B cell (primary cell): ENCODE measurements around the gene PP2D1. TPM values are rescaled to one million over a fixed set of nuclear protein-coding genes. Genes with fewer than 3 reads are reported as not detected.

Experiments used
- ATAC-seq: fragments of 200-7000 bp; cut with Tn5 transposase; one replicate; pipeline ENCODE4 v1.10.0; 2021; ENCODE audit warnings: low read depth, mild to moderate bottlenecking, moderate number of reproducible peaks, moderate library complexity
- CTCF ChIA-PET: fragments of 350-600 bp; sonication (Branson Sonifier 250); formaldehyde crosslinking; loops from one replicate; lab custom pipeline; 2021; ENCODE audit warnings: antibody characterized with exemption, inconsistent platforms; lab: Charles Lee
- POLR2A ChIA-PET: fragments of 350-600 bp; sonication (Branson Sonifier 250); formaldehyde crosslinking; loops from one replicate; lab custom pipeline; 2021; ENCODE audit warnings: antibody characterized with exemption; lab: Charles Lee
- DNase-seq: peaks from one replicate; pipeline ENCODE4 v3.0.0; 2013
- H2AFZ ChIP-seq: 2 replicates; pipeline ENCODE4 v1.6.1; 2012; ENCODE audit warnings: mild to moderate bottlenecking, low read depth, low read length; ENCODE audit not compliant: insufficient read depth, poor library complexity, severe bottlenecking
- H3K27ac ChIP-seq, 2 donors: 1 replicate in 1 of 2; 2 replicates in 1 of 2; pipeline ENCODE4 v1.5.1; 2012 to 2013; ENCODE audit warnings: low read length in 2 of 2, mild to moderate bottlenecking in 2 of 2, moderate library complexity in 1 of 2
- H3K27me3 ChIP-seq, 4 experiments: fragments of 200-600 bp in 1 of 4; sonication (generic) in 1 of 4; replicated peaks in 1 of 4; 1 replicate in 2 of 4; 2 replicates in 2 of 4; pipeline versions ENCODE4 v1.6.1 to v1.7.0; 2013 to 2016; ENCODE audit warnings: low read length in 3 of 4, mild to moderate bottlenecking in 2 of 4, mixed read lengths in 1 of 4, moderate library complexity in 1 of 4; ENCODE audit not compliant: insufficient read depth in 4 of 4, control insufficient read depth in 3 of 4; ENCODE audit errors: control extremely low read depth in 1 of 4
- H3K36me3 ChIP-seq, 2 experiments: replicated peaks in 1 of 2; 1 replicate in 1 of 2; 2 replicates in 1 of 2; pipeline versions ENCODE4 v1.6.1 to v1.7.1; 2013; ENCODE audit warnings: low read length in 1 of 2; ENCODE audit not compliant: insufficient read depth in 2 of 2, control insufficient read depth in 1 of 2; ENCODE audit errors: control extremely low read depth in 1 of 2, extremely low read depth in 1 of 2
- H3K4me1 ChIP-seq, 2 donors: fragments of 200-600 bp in 1 of 2; sonication (generic) in 1 of 2; 1 replicate in 1 of 2; 2 replicates in 1 of 2; pipeline versions ENCODE4 v1.5.1 to v1.6.1; 2013 to 2017; ENCODE audit warnings: low read length in 2 of 2; ENCODE audit not compliant: control insufficient read depth in 2 of 2, insufficient read depth in 2 of 2
- H3K4me2 ChIP-seq: replicated peaks from 2 replicates; pipeline ENCODE3; 2012; ENCODE audit warnings: mild to moderate bottlenecking, low read depth, low read length; ENCODE audit not compliant: poor library complexity, severe bottlenecking
- H3K4me3 ChIP-seq, 5 experiments: fragments of 200-600 bp in 1 of 5; sonication (generic) in 1 of 5; 1 replicate in 3 of 5; 2 replicates in 2 of 5; pipeline versions ENCODE4 v1.5.1 to v1.7.0; 2011 to 2016; ENCODE audit warnings: low read length in 4 of 5, mild to moderate bottlenecking in 4 of 5, low read depth in 2 of 5, control low read depth in 1 of 5, moderate library complexity in 1 of 5; ENCODE audit not compliant: insufficient read depth in 1 of 5; ENCODE audit errors: control extremely low read depth in 1 of 5, extremely low read depth in 1 of 5
- H3K79me2 ChIP-seq: fragments of 200-600 bp; sonication (generic); one replicate; pipeline ENCODE4 v1.6.0; 2016; ENCODE audit warnings: low read length; ENCODE audit not compliant: control insufficient read depth, insufficient read depth
- H3K9ac ChIP-seq: fragments of 200-600 bp; sonication (generic); 2 replicates; pipeline ENCODE4 v1.6.1; 2017; ENCODE audit warnings: mild to moderate bottlenecking, low read length, moderate library complexity
- H3K9me3 ChIP-seq, 3 donors: one replicate each; pipeline versions ENCODE4 v1.6.1 to v1.7.1; 2013; ENCODE audit warnings: low read length in 2 of 3; ENCODE audit not compliant: control insufficient read depth in 2 of 3, insufficient read depth in 1 of 3; ENCODE audit errors: control extremely low read depth in 1 of 3
- H4K20me1 ChIP-seq: 2 replicates; pipeline ENCODE4 v1.6.0; 2012; ENCODE audit warnings: mild to moderate bottlenecking, low read length; ENCODE audit not compliant: insufficient read depth, control insufficient read depth, poor library complexity, severe bottlenecking
- H3K27ac Mint-ChIP-seq: one replicate; pipeline ENCODE4 v1.8.0; 2021; ENCODE audit warnings: mixed read lengths
- H3K27me3 Mint-ChIP-seq: one replicate; pipeline ENCODE4 v1.8.0; 2021; ENCODE audit warnings: mixed read lengths
- H3K4me1 Mint-ChIP-seq: one replicate; pipeline ENCODE4 v1.8.0; 2021; ENCODE audit warnings: mixed read lengths
- H3K4me3 Mint-ChIP-seq: one replicate; pipeline ENCODE4 v1.8.0; 2021; ENCODE audit warnings: mixed read lengths
- H3K9me3 Mint-ChIP-seq: one replicate; pipeline ENCODE4 v1.8.0; 2022; ENCODE audit warnings: mixed read lengths; ENCODE audit not compliant: insufficient read depth
- EZH2 ChIP-seq: IDR thresholded peaks from 2 replicates; pipeline ENCODE4 v1.6.1; 2012; ENCODE audit warnings: borderline replicate concordance, low read depth, mild to moderate bottlenecking, moderate library complexity, low read length; ENCODE audit not compliant: insufficient read depth, poor library complexity, severe bottlenecking
- WGBS: methylation state at CpG from one replicate; pipeline ENCODE4 v1.1.5; 2013; ENCODE audit warnings: missing lambda C conversion rate; ENCODE audit not compliant: insufficient coverage; 5-methylcytosine and 5-hydroxymethylcytosine counted together
- intact Hi-C: fragments of 100-400 bp; cut with micrococcal nuclease; formaldehyde crosslinking; loops from one replicate; pipeline ENCODE4 v1.10.0; 2022
- polyA plus RNA-seq: library from polyadenylated mRNA; depleted of rRNA; stranded (reverse); fragments of >200 nt; gene quantifications from 2 replicates; pipeline ENCODE4 v1.2.3, GENCODE V29; 2012
- total RNA-seq, 2 donors: library from RNA; stranded (reverse); fragments of 120-200 nt in 1 of 2; gene quantifications; 1 replicate in 1 of 2; 2 replicates in 1 of 2; pipeline versions ENCODE4 v1.2.3 to v1.2.4, GENCODE V29; 2013 to 2022
- TF ChIP-seq, protein P1 (sequence below): fragments of 200-600 bp; IDR thresholded peaks from one replicate; pipeline ENCODE4 v1.8.0; 2022; ENCODE audit warnings: antibody characterized with exemption, mild to moderate bottlenecking

PP2D1 gene
- total and polyA plus RNA-seq, 2 donors (not counting 1 experiment from before 2014, with no cell fraction given) = not detected

DNA sequence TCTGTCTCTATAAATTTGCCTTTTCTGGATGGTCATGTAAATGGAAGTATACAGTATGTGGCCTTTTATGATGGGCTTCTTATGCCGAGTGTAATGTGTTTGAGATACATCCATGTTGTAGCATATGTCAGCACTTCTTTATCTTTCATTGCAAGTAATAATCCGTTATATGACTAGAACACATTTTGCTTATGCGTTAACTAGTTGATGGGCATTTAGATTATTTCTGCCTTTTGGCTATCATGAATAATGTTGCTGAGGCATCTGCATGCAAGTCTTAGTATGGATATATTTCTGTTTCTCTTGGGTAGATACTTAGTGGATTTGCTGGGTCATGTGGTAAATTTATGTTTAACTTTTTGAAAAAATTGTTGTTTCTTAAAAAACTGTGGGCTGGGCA is 47.9 kb upstream of the PP2D1 start:
- no peaks in the 10 kb centered on the region for H3K9me3 Mint-ChIP-seq
- no peaks in the 10 kb centered on the region for H3K9me3 ChIP-seq
- ChIA-PET POLR2A (no interaction called here), CTCF (no interaction called here)
- no peak overlapping the region for H3K4me2 ChIP-seq
- H3K9ac ChIP-seq = no peak overlapping the region
- no peak overlapping the region for H2AFZ ChIP-seq
- TF ChIP-seq, protein P1, sequence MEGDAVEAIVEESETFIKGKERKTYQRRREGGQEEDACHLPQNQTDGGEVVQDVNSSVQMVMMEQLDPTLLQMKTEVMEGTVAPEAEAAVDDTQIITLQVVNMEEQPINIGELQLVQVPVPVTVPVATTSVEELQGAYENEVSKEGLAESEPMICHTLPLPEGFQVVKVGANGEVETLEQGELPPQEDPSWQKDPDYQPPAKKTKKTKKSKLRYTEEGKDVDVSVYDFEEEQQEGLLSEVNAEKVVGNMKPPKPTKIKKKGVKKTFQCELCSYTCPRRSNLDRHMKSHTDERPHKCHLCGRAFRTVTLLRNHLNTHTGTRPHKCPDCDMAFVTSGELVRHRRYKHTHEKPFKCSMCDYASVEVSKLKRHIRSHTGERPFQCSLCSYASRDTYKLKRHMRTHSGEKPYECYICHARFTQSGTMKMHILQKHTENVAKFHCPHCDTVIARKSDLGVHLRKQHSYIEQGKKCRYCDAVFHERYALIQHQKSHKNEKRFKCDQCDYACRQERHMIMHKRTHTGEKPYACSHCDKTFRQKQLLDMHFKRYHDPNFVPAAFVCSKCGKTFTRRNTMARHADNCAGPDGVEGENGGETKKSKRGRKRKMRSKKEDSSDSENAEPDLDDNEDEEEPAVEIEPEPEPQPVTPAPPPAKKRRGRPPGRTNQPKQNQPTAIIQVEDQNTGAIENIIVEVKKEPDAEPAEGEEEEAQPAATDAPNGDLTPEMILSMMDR = no peak
- no peak for TF ChIP-seq EZH2
- intact Hi-C loops = no loop called here
- peaks cover 45% of the 10 kb centered on the region for H4K20me1 ChIP-seq
- DNase-seq = no peak
- no peak overlapping the region for H3K4me3 Mint-ChIP-seq
- no peak overlapping the region for H3K4me3 ChIP-seq
- H3K79me2 ChIP-seq = peaks cover 92% of the 10 kb centered on the region
- H3K27me3 Mint-ChIP-seq = no peaks in the 10 kb centered on the region
- H3K27ac ChIP-seq = no peak overlapping the region
- no peaks in the 10 kb centered on the region for H3K27me3 ChIP-seq
- H3K4me1 Mint-ChIP-seq = peaks cover 38% of the 10 kb centered on the region
- peak overlapping the region; percentile 54 for H3K27ac Mint-ChIP-seq
- 100% methylated on average over 1 of the region's 3 CpGs for WGBS
- H3K4me1 ChIP-seq = peaks cover 31 to 36% of the 10 kb centered on the region in 2 donors
- peaks cover 0 to 2% of the 10 kb centered on the region in 2 experiments for H3K36me3 ChIP-seq
- no peak for ATAC-seq

- peaks cover 82% of the 10 kb centered on the region for H3K79me2 ChIP-seq
- H3K4me2 ChIP-seq = no peak overlapping the region
- H3K4me1 ChIP-seq = peaks cover 40 to 44% of the 10 kb centered on the region in 2 donors
- H3K36me3 ChIP-seq = peaks cover 0 to 2% of the 10 kb centered on the region in 2 experiments
- no CpG with 5 or more reads among the region's 2 CpGs for WGBS
- Mint-ChIP-seq H3K27ac (no peak overlapping the region), H3K4me3 (no peak overlapping the region), H3K4me1 (peaks cover 29% of the 10 kb centered on the region), H3K27me3 (no peaks in the 10 kb centered on the region), H3K9me3 (no peaks in the 10 kb centered on the region)
- H3K9me3 ChIP-seq = no peaks in the 10 kb centered on the region
- TF ChIP-seq, protein P1 = no peak
- TF ChIP-seq EZH2 = no peak
- H3K4me3 ChIP-seq = no peak overlapping the region
- no peak for DNase-seq
- ATAC-seq = no peak
- intact Hi-C loops = no loop called here
- no peak overlapping the region for H2AFZ ChIP-seq
- peaks cover 31% of the 10 kb centered on the region for H4K20me1 ChIP-seq
- no peak overlapping the region for H3K27ac ChIP-seq
- ChIA-PET CTCF (interaction anchor here (0.7 kb wide), 1 partner anchor 48 kb away, joined by 3 read pairs; no protein-coding TSS in a partner anchor), POLR2A (no interaction called here)
- no peaks in the 10 kb centered on the region for H3K27me3 ChIP-seq
- no peak overlapping the region for H3K9ac ChIP-seq
Measured at GRCh38 chr3:20057612-20058180, 45.6 kb upstream of the PP2D1 start.
